Iris pigment epithelial cell (primary cell): ENCODE data around the gene NBDY.
A peak's percentile ranks its signal among the peaks of the same experiment; 100 is the strongest.

Source experiments
- DNase-seq: peaks from one replicate; pipeline ENCODE4 v3.0.0-alpha.2; 2011; ENCODE audit warnings: low read depth

The NBDY gene

GRCh38 chrX:56785442-56785841, 56.4 kb downstream of the NBDY start:
- no peak for DNase-seq

GRCh38 chrX:56786889-56787733, 58.1 kb downstream of the NBDY start:
- DNase-seq = no peak

- DNase-seq = no peak
Observed at GRCh38 chrX:56787734-56788152, 58.7 kb downstream of the NBDY start.

GRCh38 chrX:56788229-56788628, 59.2 kb downstream of the NBDY start:
- no peak for DNase-seq

- no peak for DNase-seq
Observed at GRCh38 chrX:56788717-56789122, 59.7 kb downstream of the NBDY start.

GRCh38 chrX:56789518-56790070, 60.6 kb downstream of the NBDY start:
- no peak for DNase-seq

GRCh38 chrX:56790778-56791177, 61.7 kb downstream of the NBDY start:
- no peak for DNase-seq

GRCh38 chrX:56791456-56791855, 62.4 kb downstream of the NBDY start:
- no peak for DNase-seq

GRCh38 chrX:56792270-56793111, 63.4 kb downstream of the NBDY start:
- no peak for DNase-seq

- no peak for DNase-seq
Observed at GRCh38 chrX:56793112-56793430, 64.0 kb downstream of the NBDY start.

GRCh38 chrX:56793521-56794320, 64.7 kb downstream of the NBDY start:
- peak; percentile 31 for DNase-seq

- no peak for DNase-seq
Observed at GRCh38 chrX:56794404-56795230, 65.6 kb downstream of the NBDY start.

- DNase-seq = no peak
Observed at GRCh38 chrX:56795309-56795868, 66.3 kb downstream of the NBDY start.

- no peak for DNase-seq
Observed at GRCh38 chrX:56796641-56797395, 67.8 kb downstream of the NBDY start.

- DNase-seq = peak; percentile 35
Observed at GRCh38 chrX:56797574-56798338, 68.7 kb downstream of the NBDY start.

- no peak for DNase-seq
Observed at GRCh38 chrX:56798339-56798711, 69.3 kb downstream of the NBDY start.

GRCh38 chrX:56798866-56799758, 70.1 kb downstream of the NBDY start:
- no peak for DNase-seq

- no peak for DNase-seq
Observed at GRCh38 chrX:56800307-56800706, 71.3 kb downstream of the NBDY start.
